ENCODE data around the gene PNPLA7.

DNA sequence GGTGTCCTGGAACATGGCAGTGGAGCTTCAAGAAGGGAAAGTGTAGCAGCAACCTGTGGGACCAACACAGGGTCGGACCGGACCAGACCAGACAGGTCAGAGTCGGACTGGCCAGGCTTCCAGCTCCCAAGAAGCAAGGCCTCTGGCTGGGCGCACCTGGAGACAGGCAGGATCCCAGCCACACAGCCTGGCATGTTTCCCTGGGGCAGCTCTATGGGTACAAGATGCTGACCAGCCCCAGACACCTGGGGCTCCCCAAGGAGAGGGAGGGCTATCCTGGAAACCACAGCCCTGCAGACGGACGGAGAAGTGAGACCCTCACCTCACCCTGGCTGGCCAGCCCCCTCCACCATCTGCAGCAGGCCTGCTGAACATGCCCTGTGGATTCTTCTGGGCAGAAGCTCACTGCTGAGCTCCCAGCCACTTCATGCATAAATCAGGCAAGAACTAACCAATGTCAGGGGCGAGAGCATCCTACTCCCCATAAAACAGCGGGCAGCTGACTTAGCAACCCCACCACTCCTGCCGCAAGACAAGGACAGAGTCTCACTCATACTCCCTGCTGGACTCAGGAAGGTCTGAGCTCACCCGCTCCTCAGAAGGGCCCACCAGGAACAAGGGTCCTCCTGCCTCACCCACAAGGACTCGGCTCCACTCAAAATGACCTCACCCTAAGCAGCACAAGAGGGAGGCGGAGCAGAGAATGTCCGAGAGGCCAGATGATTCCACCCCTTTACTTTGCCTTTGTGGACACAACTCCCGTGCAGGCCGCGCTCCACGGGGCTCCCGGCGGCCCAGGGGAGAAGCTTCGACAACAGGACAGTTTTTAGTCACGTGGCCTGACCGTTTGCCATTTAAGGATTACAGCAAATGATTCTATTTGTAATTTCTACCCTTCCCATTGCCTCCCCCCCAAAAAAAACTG lies 31.4 kb upstream of the PNPLA7 start:
- TF ChIP-seq, protein P1, sequence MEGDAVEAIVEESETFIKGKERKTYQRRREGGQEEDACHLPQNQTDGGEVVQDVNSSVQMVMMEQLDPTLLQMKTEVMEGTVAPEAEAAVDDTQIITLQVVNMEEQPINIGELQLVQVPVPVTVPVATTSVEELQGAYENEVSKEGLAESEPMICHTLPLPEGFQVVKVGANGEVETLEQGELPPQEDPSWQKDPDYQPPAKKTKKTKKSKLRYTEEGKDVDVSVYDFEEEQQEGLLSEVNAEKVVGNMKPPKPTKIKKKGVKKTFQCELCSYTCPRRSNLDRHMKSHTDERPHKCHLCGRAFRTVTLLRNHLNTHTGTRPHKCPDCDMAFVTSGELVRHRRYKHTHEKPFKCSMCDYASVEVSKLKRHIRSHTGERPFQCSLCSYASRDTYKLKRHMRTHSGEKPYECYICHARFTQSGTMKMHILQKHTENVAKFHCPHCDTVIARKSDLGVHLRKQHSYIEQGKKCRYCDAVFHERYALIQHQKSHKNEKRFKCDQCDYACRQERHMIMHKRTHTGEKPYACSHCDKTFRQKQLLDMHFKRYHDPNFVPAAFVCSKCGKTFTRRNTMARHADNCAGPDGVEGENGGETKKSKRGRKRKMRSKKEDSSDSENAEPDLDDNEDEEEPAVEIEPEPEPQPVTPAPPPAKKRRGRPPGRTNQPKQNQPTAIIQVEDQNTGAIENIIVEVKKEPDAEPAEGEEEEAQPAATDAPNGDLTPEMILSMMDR (IDR thresholded peaks at IDR 0.05 in 4 of 5, conservative IDR thresholded peaks at IDR 0.05 in 1 of 5), result no peak
- no peak for TF ChIP-seq POLR2A (IDR thresholded peaks at IDR 0.05)

Data from gastrocnemius medialis (tissue), 4 donors.